GM18508 (cell line): ENCODE data around the gene CRLF3.
"Not testable (repeated sequence)": the region's sequence is repeated elsewhere in the genome, so short reads cannot be mapped to it uniquely, and the experiment has no call there.

ENCODE experiments used
- ATAC-seq: cut with Tn5 transposase; IDR thresholded peaks from one replicate; pipeline ENCODE4 v1.9.1; 2021; ENCODE audit warnings: moderate number of reproducible peaks; ENCODE audit not compliant: insufficient read depth, unreplicated experiment

CRLF3 gene

GRCh38 chr17:30824356-30825145, at the start of gene CRLF3:
Gene CRLF3 (minus strand): TSS chr17:30824692. CDS start chr17:30824651, 41 bp downstream.
- ATAC-seq, result no peak

GRCh38 chr17:30869005-30869404, 44.5 kb upstream of the CRLF3 start:
- no peak for ATAC-seq

- no peak for ATAC-seq
These were observed 40.1 kb upstream of the CRLF3 start for GRCh38 chr17:30864636-30865035.

- ATAC-seq, result no peak
These were observed 34.2 kb upstream of the CRLF3 start for GRCh38 chr17:30858556-30859250.

- no peak for ATAC-seq
These were observed 29.7 kb upstream of the CRLF3 start for GRCh38 chr17:30854146-30854545.

GRCh38 chr17:30848021-30848420, 23.5 kb upstream of the CRLF3 start:
- no peak for ATAC-seq

GRCh38 chr17:30840771-30841170, 16.3 kb upstream of the CRLF3 start:
- ATAC-seq, result no peak

GRCh38 chr17:30838202-30838807, 13.8 kb upstream of the CRLF3 start:
- no peak for ATAC-seq

GRCh38 chr17:30832438-30833124, 8.1 kb upstream of the CRLF3 start:
- no peak for ATAC-seq

GRCh38 chr17:30831663-30832437, 7.4 kb upstream of the CRLF3 start, which contains the start of gene ATAD5:
Gene ATAD5 (plus strand): TSS chr17:30831966. CDS start chr17:30832348, 382 bp downstream.
- ATAC-seq, result no peak

- ATAC-seq, result no peak
These were observed 6.8 kb upstream of the CRLF3 start for GRCh38 chr17:30831257-30831656.

- no peak for ATAC-seq
These were observed 4.5 kb upstream of the CRLF3 start for GRCh38 chr17:30829022-30829421.

- no peak for ATAC-seq
These were observed 2.6 kb upstream of the CRLF3 start for GRCh38 chr17:30827082-30827481.

- ATAC-seq, result no peak
These were observed 513 bp downstream of the CRLF3 start for GRCh38 chr17:30824002-30824355.

- no peak for ATAC-seq
These were observed 1.1 kb downstream of the CRLF3 start for GRCh38 chr17:30823421-30823820.

GRCh38 chr17:30822919-30823318, 1.6 kb downstream of the CRLF3 start:
- ATAC-seq, result not testable (repeated sequence)

GRCh38 chr17:30821871-30822723, 2.4 kb downstream of the CRLF3 start:
- ATAC-seq, result no peak

- ATAC-seq, result no peak
These were observed 4.4 kb downstream of the CRLF3 start for GRCh38 chr17:30819971-30820705.
